IPS-15b (cell line): ENCODE data around the gene MCM8.

Source experiments
- H3K27me3 ChIP-seq: one replicate; pipeline ENCODE4 v1.6.1; 2013; ENCODE audit warnings: low read length; ENCODE audit not compliant: control insufficient read depth, insufficient read depth
- H3K36me3 ChIP-seq: one replicate; pipeline ENCODE4 v1.6.1; 2013; ENCODE audit warnings: low read length; ENCODE audit not compliant: control insufficient read depth, insufficient read depth
- H3K4me1 ChIP-seq: one replicate; pipeline ENCODE4 v1.6.1; 2013; ENCODE audit warnings: mild to moderate bottlenecking, low read length; ENCODE audit not compliant: control insufficient read depth, insufficient read depth
- H3K4me3 ChIP-seq: one replicate; pipeline ENCODE4 v1.5.1; 2013; ENCODE audit warnings: low read depth, low read length
- H3K9ac ChIP-seq: one replicate; pipeline ENCODE4 v1.6.1; 2013; ENCODE audit warnings: low read depth, mild to moderate bottlenecking, low read length
- H3K9me3 ChIP-seq: one replicate; pipeline ENCODE4 v1.6.1; 2013; ENCODE audit warnings: mild to moderate bottlenecking, low read length; ENCODE audit not compliant: control insufficient read depth, insufficient read depth

MCM8 gene

DNA sequence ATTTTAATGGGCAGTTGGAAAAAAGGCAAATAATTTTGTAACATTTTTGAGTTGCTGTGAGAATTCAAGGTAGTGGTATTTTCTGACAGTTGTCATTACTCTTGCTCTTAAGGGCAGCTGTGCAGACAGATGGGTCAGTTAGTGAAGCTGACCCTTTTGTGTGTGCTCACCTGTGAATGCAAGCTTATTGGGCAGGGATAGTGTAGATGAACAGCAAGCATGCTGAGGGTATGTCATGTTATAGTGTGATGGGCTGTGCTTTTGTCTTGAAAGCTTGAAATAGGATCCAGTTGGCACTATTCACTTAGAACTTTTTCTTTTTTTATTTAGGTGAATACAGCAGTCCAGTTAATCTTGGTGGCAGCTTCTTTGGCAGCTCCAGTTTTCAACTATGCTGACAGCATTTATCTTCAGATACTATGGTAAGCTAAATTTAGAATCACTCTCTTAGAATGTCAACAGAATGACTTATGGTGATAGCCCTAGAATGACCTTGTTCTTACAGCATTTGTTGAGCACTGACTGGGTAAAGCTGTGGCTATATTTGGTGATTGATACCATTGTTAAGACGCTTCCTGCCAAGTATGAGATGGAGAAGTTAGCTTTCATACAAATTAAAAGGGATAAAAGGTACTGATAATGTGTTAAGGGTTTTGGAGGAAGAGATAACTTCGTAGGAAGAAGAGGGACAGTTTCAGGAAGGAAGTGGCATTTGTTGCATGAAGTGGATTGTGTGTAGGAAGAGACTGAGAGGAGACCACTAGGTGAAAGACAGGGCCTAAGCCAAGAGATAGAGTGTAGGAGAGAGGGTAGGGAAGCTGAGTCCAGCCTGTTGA is 83.9 kb downstream of the MCM8 start:
- H3K9me3 ChIP-seq = no peaks in the 10 kb centered on the region
- H3K36me3 ChIP-seq = no peaks in the 10 kb centered on the region
- no peaks in the 10 kb centered on the region for H3K27me3 ChIP-seq
- no peak overlapping the region for H3K9ac ChIP-seq
- H3K4me1 ChIP-seq = peaks cover 3% of the 10 kb centered on the region
- H3K4me3 ChIP-seq = no peak overlapping the region

- H3K9ac ChIP-seq = no peak overlapping the region
- no peaks in the 10 kb centered on the region for H3K9me3 ChIP-seq
- H3K36me3 ChIP-seq = peaks cover 3% of the 10 kb centered on the region
- H3K4me1 ChIP-seq = peaks cover 3% of the 10 kb centered on the region
- H3K27me3 ChIP-seq = no peaks in the 10 kb centered on the region
- no peak overlapping the region for H3K4me3 ChIP-seq
Observed at GRCh38 chr20:6036213-6036612, 85.8 kb downstream of the MCM8 start.

DNA sequence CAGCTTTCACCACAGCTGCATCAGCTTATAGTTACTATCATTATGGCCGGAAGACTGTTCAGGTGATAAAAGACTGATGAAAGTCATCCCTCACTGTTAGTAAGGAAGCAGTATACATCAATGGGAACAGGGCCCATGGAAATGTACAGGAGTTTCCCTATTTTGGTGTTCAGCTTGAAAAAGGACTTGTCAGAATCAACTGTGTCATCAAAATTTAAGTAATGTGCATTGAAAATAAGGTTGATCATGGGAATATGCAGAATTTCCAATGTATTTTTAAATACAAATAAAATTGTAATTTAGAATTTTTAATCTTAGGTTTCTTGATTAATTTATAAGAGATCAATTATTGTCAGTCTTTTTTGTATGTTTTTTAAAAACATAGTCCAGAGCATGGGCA is 86.6 kb downstream of the MCM8 start:
- Histone ChIP-seq H3K9me3 (no peaks in the 10 kb centered on the region), H3K4me1 (peaks cover 3% of the 10 kb centered on the region), H3K36me3 (peaks cover 7% of the 10 kb centered on the region), H3K9ac (no peak overlapping the region), H3K4me3 (no peak overlapping the region), H3K27me3 (no peaks in the 10 kb centered on the region)

- no peak overlapping the region for H3K4me3 ChIP-seq
- peaks cover 3% of the 10 kb centered on the region for H3K4me1 ChIP-seq
- no peak overlapping the region for H3K9ac ChIP-seq
- peaks cover 7% of the 10 kb centered on the region for H3K36me3 ChIP-seq
- no peaks in the 10 kb centered on the region for H3K9me3 ChIP-seq
- H3K27me3 ChIP-seq = no peaks in the 10 kb centered on the region
Observed at GRCh38 chr20:6038256-6038655, 87.8 kb downstream of the MCM8 start.

DNA sequence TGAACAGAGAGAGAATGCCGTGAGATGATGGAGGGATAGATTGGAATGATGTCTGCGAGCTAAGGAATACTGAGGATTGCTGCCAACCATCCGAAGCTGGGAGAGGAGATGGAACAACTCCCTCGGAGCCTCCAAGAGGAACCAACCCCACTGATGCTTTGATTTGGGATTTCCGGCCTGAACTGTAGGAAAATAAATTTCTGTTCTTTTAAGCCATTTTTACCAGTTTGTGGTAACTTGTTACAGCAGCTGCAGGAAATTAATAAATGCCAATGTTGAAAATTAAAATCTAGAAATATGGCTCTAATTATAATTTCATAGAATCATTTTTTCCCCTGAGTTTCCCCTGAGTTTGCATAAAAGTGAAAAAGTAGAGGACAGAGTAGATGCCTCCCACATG is 89.3 kb downstream of the MCM8 start:
- Histone ChIP-seq H3K27me3 (no peaks in the 10 kb centered on the region), H3K9ac (no peak overlapping the region), H3K4me1 (peaks cover 3% of the 10 kb centered on the region), H3K9me3 (no peaks in the 10 kb centered on the region), H3K4me3 (no peak overlapping the region), H3K36me3 (peaks cover 7% of the 10 kb centered on the region)

- Histone ChIP-seq H3K4me3 (no peak overlapping the region), H3K36me3 (peaks cover 7% of the 10 kb centered on the region), H3K9me3 (no peaks in the 10 kb centered on the region), H3K27me3 (no peaks in the 10 kb centered on the region), H3K9ac (no peak overlapping the region), H3K4me1 (peaks cover 3% of the 10 kb centered on the region)
Observed at GRCh38 chr20:6040540-6040939, 90.1 kb downstream of the MCM8 start.

- Histone ChIP-seq H3K36me3 (peaks cover 7% of the 10 kb centered on the region), H3K4me1 (peaks cover 3% of the 10 kb centered on the region), H3K4me3 (no peak overlapping the region), H3K9me3 (no peaks in the 10 kb centered on the region), H3K27me3 (no peaks in the 10 kb centered on the region), H3K9ac (no peak overlapping the region)
Observed at GRCh38 chr20:6040958-6041807, 90.7 kb downstream of the MCM8 start.

GRCh38 chr20:6041808-6042265 is 91.4 kb downstream of the MCM8 start:
- H3K4me3 ChIP-seq = no peak overlapping the region
- no peaks in the 10 kb centered on the region for H3K27me3 ChIP-seq
- no peak overlapping the region for H3K9ac ChIP-seq
- no peaks in the 10 kb centered on the region for H3K9me3 ChIP-seq
- H3K36me3 ChIP-seq = peaks cover 7% of the 10 kb centered on the region
- peaks cover 3% of the 10 kb centered on the region for H3K4me1 ChIP-seq

- Histone ChIP-seq H3K36me3 (peaks cover 7% of the 10 kb centered on the region), H3K9ac (no peak overlapping the region), H3K27me3 (no peaks in the 10 kb centered on the region)
Observed at GRCh38 chr20:6044115-6044514, 93.7 kb downstream of the MCM8 start.

GRCh38 chr20:6045566-6045965 is 95.1 kb downstream of the MCM8 start:
- Histone ChIP-seq H3K27me3 (peaks cover 10% of the 10 kb centered on the region), H3K9ac (no peak overlapping the region), H3K9me3 (no peaks in the 10 kb centered on the region), H3K4me3 (no peak overlapping the region), H3K36me3 (peaks cover 7% of the 10 kb centered on the region), H3K4me1 (no peaks in the 10 kb centered on the region)

More at GRCh38 chr20:6044115-6044514, 93.7 kb downstream of the MCM8 start:
- no peaks in the 10 kb centered on the region for H3K4me1 ChIP-seq
- H3K9me3 ChIP-seq = no peaks in the 10 kb centered on the region
- no peak overlapping the region for H3K4me3 ChIP-seq

DNA sequence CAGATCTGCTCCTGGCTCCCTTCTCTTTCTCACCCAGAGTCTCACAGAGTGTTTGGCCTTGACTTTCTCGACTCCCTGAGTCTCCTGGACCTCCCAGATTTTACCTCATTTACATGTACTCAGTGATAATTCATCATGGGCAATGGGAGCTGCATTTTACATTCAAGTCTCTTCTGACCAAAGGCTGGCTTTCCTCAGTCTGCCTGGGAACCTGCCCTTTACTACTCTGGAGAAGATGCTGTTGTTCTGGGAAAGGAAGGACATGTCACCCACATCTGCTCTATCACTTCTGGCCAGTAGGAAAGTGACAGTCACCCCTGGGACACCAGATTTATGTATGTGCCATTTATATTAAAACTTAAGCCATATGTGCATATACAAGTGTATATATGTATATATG is 96.0 kb downstream of the MCM8 start:
- H3K36me3 ChIP-seq = peaks cover 1% of the 10 kb centered on the region
- H3K27me3 ChIP-seq = peaks cover 18% of the 10 kb centered on the region
- H3K9ac ChIP-seq = no peak overlapping the region
- H3K9me3 ChIP-seq = no peaks in the 10 kb centered on the region
- peaks cover 4% of the 10 kb centered on the region for H3K4me1 ChIP-seq
- no peak overlapping the region for H3K4me3 ChIP-seq
